ENCODE data around the gene GRK2. TPM values are rescaled to one million over a fixed set of nuclear protein-coding genes. Genes with fewer than 3 reads are reported as not detected.

Gene GRK2
- total RNA-seq, 4 donors from 2014 or later: 44.0 to 76.9 (median 64.8) TPM

- Histone ChIP-seq H3K27ac (peak overlapping the region in 2 of 4 donors; percentile 25 to 67), H3K27me3 (no peaks in the 10 kb centered on the region), H3K4me1 (peaks cover 0 to 44% (median 16%) of the 10 kb centered on the region in 3 donors), H3K4me3 (peak overlapping the region; percentile 12 to 44), H3K9me3 (no peaks in the 10 kb centered on the region), H3K36me3 (peaks cover 0 to 9% of the 10 kb centered on the region in 2 donors)
- TF ChIP-seq, protein P1, sequence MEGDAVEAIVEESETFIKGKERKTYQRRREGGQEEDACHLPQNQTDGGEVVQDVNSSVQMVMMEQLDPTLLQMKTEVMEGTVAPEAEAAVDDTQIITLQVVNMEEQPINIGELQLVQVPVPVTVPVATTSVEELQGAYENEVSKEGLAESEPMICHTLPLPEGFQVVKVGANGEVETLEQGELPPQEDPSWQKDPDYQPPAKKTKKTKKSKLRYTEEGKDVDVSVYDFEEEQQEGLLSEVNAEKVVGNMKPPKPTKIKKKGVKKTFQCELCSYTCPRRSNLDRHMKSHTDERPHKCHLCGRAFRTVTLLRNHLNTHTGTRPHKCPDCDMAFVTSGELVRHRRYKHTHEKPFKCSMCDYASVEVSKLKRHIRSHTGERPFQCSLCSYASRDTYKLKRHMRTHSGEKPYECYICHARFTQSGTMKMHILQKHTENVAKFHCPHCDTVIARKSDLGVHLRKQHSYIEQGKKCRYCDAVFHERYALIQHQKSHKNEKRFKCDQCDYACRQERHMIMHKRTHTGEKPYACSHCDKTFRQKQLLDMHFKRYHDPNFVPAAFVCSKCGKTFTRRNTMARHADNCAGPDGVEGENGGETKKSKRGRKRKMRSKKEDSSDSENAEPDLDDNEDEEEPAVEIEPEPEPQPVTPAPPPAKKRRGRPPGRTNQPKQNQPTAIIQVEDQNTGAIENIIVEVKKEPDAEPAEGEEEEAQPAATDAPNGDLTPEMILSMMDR (IDR thresholded peaks at IDR 0.05): no peak
- TF ChIP-seq POLR2A (IDR thresholded peaks at IDR 0.05): no peak
- no peak for TF ChIP-seq EP300 (IDR thresholded peaks at IDR 0.05)
- TF ChIP-seq POLR2AphosphoS5 (IDR thresholded peaks at IDR 0.05): no peak
- no peak for ATAC-seq
- 19% methylated on average over 15 of the region's 18 CpGs; no CpG with 5 or more reads in 1 of the 2 donors for WGBS, 2 donors (ENCODE audit: low coverage in 1 of 2)
Measured at GRCh38 chr11:67261640-67261945, 4.7 kb upstream of the GRK2 start.

DNA sequence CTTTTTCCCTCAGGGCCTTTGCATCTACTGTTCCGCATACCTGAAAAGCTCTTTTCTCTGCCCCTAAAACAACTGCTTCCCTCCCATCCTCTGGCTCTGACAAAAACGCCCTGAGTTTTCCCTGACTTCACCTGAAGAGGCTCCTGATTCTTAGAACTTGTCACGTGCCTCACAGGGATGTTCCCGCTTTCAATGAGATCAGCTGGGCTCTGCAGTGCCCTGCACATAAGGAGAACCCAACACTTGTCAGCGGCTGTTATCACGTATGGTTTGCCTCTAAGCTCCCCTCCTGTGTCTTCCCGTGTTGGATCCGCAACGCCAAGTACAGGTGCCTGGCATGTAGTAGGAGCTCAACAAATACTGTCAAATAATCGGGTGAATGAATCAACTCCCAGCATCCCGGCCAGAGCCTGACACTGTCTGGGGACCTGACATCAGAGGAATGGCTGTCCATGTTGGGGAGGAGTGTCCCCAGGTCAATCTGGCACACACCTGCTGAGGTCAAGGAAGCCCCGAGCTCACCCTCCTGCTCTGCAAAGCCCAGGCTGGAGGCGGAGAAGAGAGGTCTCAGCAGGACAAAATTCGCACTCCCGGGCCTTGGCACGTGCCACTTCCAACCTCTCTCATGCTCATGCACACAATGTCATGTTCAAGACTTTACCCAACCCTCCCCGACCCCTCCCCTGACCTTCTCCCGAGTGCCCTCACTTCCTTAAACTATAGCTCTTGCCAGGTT is 4.2 kb upstream of the GRK2 start:
- peak overlapping the region in 1 of 2 donors; percentile 44 for H3K4me3 ChIP-seq
- H3K27me3 ChIP-seq: no peaks in the 10 kb centered on the region
- no peak for ATAC-seq
- WGBS, 2 donors (ENCODE audit: low coverage in 1 of 2): 40% methylated on average over 2 to 12 of the region's 18 CpGs
- peak overlapping the region in 3 of 4 donors; percentile 49 to 67 (median 52) for H3K27ac ChIP-seq
- peaks cover 0 to 48% (median 16%) of the 10 kb centered on the region in 3 donors for H3K4me1 ChIP-seq
- H3K9me3 ChIP-seq: no peaks in the 10 kb centered on the region
- peaks cover 0 to 4% of the 10 kb centered on the region in 2 donors for H3K36me3 ChIP-seq
- TF ChIP-seq POLR2A (IDR thresholded peaks at IDR 0.05) (no peak), EP300 (IDR thresholded peaks at IDR 0.05) (no peak), POLR2AphosphoS5 (IDR thresholded peaks at IDR 0.05) (no peak)
- TF ChIP-seq, protein P1 (IDR thresholded peaks at IDR 0.05): no peak

- 50 to 53% methylated on average over 17 to 18 of the region's 22 CpGs for whole genome bisulfite sequencing, 2 donors (ENCODE audit: low coverage in 1 of 2)
- Histone ChIP-seq H3K27ac (peak overlapping the region in 3 of 4 donors; percentile 49 to 63 (median 52)), H3K4me3 (no peak overlapping the region), H3K4me1 (peaks cover 0 to 56% (median 24%) of the 10 kb centered on the region in 3 donors), H3K27me3 (no peaks in the 10 kb centered on the region), H3K9me3 (no peaks in the 10 kb centered on the region), H3K36me3 (no peaks in the 10 kb centered on the region)
- TF ChIP-seq, protein P1 (IDR thresholded peaks at IDR 0.05): peak in 3 of 4 experiments; percentile 79 to 90 (median 82)
- no peak for TF ChIP-seq EP300 (IDR thresholded peaks at IDR 0.05)
- ATAC-seq: peak; percentile 57
Measured at GRCh38 chr11:67262731-67263675, 3.3 kb upstream of the GRK2 start.

DNA sequence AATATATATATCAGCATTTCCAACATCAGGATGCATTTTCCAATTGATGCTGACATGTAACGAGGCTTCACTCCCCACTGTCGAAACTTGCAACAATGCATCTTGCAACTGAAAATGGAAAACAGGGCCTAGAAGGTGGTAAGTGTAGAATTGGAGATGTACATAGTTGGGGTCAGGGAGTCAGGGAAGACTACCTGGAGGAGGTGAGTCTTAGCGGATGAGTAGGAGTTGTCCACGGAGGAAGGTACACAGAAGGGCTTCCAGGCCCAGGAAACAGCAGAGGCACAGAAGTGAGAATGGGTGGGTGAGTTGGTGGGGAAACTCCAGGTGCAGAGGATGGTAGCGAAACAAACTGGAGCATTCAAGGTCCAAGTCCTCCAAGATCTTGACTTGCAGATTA is 2.0 kb upstream of the GRK2 start:
- H3K27me3 ChIP-seq: no peaks in the 10 kb centered on the region
- ATAC-seq: no peak
- peaks cover 0 to 5% of the 10 kb centered on the region in 2 donors for H3K36me3 ChIP-seq
- H3K4me3 ChIP-seq: no peak overlapping the region
- H3K9me3 ChIP-seq: no peaks in the 10 kb centered on the region
- 91 to 94% methylated on average over 3 of the region's 5 CpGs for WGBS, 2 donors (ENCODE audit: low coverage in 1 of 2)
- TF ChIP-seq, protein P1 (IDR thresholded peaks at IDR 0.05): no peak
- TF ChIP-seq POLR2AphosphoS5 (IDR thresholded peaks at IDR 0.05): no peak
- no peak for TF ChIP-seq POLR2A (IDR thresholded peaks at IDR 0.05)
- no peak for TF ChIP-seq EP300 (IDR thresholded peaks at IDR 0.05)
- no peak overlapping the region for H3K27ac ChIP-seq
- peaks cover 0 to 69% (median 37%) of the 10 kb centered on the region in 3 donors for H3K4me1 ChIP-seq
